WTC11 (cell line): ENCODE measurements around the gene EIF3F.

Experiments
- CREM ChIP-seq: sonication (generic); formaldehyde crosslinking; IDR thresholded peaks from 2 replicates; pipeline ENCODE4 v1.8.1; 2022; ENCODE audit warnings: mild to moderate bottlenecking, missing genetic modification reagents, moderate library complexity
- MYBL2 ChIP-seq: sonication (generic); formaldehyde crosslinking; IDR thresholded peaks from 2 replicates; pipeline ENCODE4 v1.8.1; 2023; ENCODE audit warnings: mild to moderate bottlenecking, moderate library complexity, missing genetic modification reagents
- ZBTB21 ChIP-seq: sonication (generic); formaldehyde crosslinking; IDR thresholded peaks from 2 replicates; pipeline ENCODE4 v1.8.1; 2023; ENCODE audit warnings: mild to moderate bottlenecking, missing genetic modification reagents, borderline replicate concordance
- ZNF416 ChIP-seq: fragments of 250-450 bp; sonication (Bioruptor Pico); IDR thresholded peaks from 2 replicates; pipeline ENCODE4 v1.9.0; 2021; ENCODE audit warnings: mild to moderate bottlenecking, inconsistent platforms
- ZNF425 ChIP-seq: fragments of 250-450 bp; sonication (Bioruptor Pico); conservative IDR thresholded peaks from 2 replicates; pipeline ENCODE4 v1.9.0; 2021; ENCODE audit warnings: mild to moderate bottlenecking
- TF ChIP-seq, protein P1 (sequence below): fragments of 200-600 bp; IDR thresholded peaks from 2 replicates; pipeline ENCODE4 v1.8.0; 2022; ENCODE audit warnings: antibody characterized with exemption
- TF ChIP-seq, protein P2 (sequence below): sonication (generic); formaldehyde crosslinking; IDR thresholded peaks from 2 replicates; pipeline ENCODE4 v1.8.0; 2022; ENCODE audit warnings: mild to moderate bottlenecking, missing genetic modification reagents
- TF ChIP-seq, protein P3 (sequence below): fragments of 250-450 bp; sonication (Bioruptor Pico); IDR thresholded peaks from 2 replicates; pipeline ENCODE4 v1.9.0; 2021; ENCODE audit warnings: mild to moderate bottlenecking, borderline replicate concordance

DNA sequence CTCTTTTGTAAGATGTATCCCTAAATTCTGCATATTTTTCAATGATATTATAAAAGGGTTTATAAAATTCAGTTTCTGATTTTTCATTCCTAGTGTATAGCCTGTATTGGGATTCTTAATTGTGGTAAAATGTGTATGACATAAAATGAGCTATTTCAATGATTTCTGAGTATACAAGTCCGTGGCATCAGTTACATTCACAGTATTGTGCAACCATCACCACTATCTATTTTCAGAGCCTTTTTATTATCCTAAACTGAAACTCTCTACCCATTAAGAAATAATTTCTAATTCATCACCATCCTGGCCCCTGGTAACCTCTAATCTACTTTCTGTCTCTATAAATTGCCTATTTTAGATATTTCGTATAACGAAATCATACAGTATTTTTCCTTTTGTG, 39.8 kb downstream of the EIF3F start:
- TF ChIP-seq, protein P1, sequence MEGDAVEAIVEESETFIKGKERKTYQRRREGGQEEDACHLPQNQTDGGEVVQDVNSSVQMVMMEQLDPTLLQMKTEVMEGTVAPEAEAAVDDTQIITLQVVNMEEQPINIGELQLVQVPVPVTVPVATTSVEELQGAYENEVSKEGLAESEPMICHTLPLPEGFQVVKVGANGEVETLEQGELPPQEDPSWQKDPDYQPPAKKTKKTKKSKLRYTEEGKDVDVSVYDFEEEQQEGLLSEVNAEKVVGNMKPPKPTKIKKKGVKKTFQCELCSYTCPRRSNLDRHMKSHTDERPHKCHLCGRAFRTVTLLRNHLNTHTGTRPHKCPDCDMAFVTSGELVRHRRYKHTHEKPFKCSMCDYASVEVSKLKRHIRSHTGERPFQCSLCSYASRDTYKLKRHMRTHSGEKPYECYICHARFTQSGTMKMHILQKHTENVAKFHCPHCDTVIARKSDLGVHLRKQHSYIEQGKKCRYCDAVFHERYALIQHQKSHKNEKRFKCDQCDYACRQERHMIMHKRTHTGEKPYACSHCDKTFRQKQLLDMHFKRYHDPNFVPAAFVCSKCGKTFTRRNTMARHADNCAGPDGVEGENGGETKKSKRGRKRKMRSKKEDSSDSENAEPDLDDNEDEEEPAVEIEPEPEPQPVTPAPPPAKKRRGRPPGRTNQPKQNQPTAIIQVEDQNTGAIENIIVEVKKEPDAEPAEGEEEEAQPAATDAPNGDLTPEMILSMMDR: no peak
- TF ChIP-seq MYBL2 (CRISPR knock-in tag) (no peak), ZNF425 (no peak), ZNF416 (CRISPR knock-in tag) (no peak), CREM (CRISPR knock-in tag) (no peak), ZBTB21 (CRISPR knock-in tag) (no peak)
- TF ChIP-seq, protein P2, sequence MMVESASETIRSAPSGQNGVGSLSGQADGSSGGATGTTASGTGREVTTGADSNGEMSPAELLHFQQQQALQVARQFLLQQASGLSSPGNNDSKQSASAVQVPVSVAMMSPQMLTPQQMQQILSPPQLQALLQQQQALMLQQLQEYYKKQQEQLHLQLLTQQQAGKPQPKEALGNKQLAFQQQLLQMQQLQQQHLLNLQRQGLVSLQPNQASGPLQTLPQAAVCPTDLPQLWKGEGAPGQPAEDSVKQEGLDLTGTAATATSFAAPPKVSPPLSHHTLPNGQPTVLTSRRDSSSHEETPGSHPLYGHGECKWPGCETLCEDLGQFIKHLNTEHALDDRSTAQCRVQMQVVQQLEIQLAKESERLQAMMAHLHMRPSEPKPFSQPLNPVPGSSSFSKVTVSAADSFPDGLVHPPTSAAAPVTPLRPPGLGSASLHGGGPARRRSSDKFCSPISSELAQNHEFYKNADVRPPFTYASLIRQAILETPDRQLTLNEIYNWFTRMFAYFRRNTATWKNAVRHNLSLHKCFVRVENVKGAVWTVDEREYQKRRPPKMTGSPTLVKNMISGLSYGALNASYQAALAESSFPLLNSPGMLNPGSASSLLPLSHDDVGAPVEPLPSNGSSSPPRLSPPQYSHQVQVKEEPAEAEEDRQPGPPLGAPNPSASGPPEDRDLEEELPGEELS (CRISPR knock-in tag): no peak
- TF ChIP-seq, protein P3, sequence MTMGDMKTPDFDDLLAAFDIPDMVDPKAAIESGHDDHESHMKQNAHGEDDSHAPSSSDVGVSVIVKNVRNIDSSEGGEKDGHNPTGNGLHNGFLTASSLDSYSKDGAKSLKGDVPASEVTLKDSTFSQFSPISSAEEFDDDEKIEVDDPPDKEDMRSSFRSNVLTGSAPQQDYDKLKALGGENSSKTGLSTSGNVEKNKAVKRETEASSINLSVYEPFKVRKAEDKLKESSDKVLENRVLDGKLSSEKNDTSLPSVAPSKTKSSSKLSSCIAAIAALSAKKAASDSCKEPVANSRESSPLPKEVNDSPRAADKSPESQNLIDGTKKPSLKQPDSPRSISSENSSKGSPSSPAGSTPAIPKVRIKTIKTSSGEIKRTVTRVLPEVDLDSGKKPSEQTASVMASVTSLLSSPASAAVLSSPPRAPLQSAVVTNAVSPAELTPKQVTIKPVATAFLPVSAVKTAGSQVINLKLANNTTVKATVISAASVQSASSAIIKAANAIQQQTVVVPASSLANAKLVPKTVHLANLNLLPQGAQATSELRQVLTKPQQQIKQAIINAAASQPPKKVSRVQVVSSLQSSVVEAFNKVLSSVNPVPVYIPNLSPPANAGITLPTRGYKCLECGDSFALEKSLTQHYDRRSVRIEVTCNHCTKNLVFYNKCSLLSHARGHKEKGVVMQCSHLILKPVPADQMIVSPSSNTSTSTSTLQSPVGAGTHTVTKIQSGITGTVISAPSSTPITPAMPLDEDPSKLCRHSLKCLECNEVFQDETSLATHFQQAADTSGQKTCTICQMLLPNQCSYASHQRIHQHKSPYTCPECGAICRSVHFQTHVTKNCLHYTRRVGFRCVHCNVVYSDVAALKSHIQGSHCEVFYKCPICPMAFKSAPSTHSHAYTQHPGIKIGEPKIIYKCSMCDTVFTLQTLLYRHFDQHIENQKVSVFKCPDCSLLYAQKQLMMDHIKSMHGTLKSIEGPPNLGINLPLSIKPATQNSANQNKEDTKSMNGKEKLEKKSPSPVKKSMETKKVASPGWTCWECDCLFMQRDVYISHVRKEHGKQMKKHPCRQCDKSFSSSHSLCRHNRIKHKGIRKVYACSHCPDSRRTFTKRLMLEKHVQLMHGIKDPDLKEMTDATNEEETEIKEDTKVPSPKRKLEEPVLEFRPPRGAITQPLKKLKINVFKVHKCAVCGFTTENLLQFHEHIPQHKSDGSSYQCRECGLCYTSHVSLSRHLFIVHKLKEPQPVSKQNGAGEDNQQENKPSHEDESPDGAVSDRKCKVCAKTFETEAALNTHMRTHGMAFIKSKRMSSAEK (CRISPR knock-in tag): no peak
